ENCODE data around the gene GREB1. TPM values are rescaled to one million over a fixed set of nuclear protein-coding genes. Genes with fewer than 3 reads are reported as not detected.
A peak's percentile ranks its signal among the peaks of the same experiment; 100 is the strongest.

Gene GREB1
- total RNA-seq, 1 donor from 2014 or later: 143 TPM

GRCh38 chr2:11577101-11577883, 43.4 kb downstream of the GREB1 start:
- Mint-ChIP-seq H3K27me3 (ENCODE audit: low read depth) (no peaks in the 10 kb centered on the region), H3K36me3 (ENCODE audit: low read depth) (peaks cover 34% of the 10 kb centered on the region), H3K9me3 (no peaks in the 10 kb centered on the region), H3K4me3 (no peak overlapping the region), H3K27ac (ENCODE audit: unreplicated experiment) (no peak overlapping the region), H3K4me1 (peaks cover 34% of the 10 kb centered on the region)
- TF ChIP-seq CTCF (conservative IDR thresholded peaks at IDR 0.05): no peak
- no peak for DNase-seq (ENCODE audit: low read depth, low spot score)

- H3K27me3 Mint-ChIP-seq (ENCODE audit: low read depth): no peaks in the 10 kb centered on the region
- no peak overlapping the region for H3K4me3 Mint-ChIP-seq
- H3K9me3 Mint-ChIP-seq: no peaks in the 10 kb centered on the region
- peak overlapping the region; percentile 45 for H3K27ac Mint-ChIP-seq (ENCODE audit: unreplicated experiment)
- no peak for TF ChIP-seq CTCF (conservative IDR thresholded peaks at IDR 0.05)
- peaks cover 34% of the 10 kb centered on the region for H3K36me3 Mint-ChIP-seq (ENCODE audit: low read depth)
- no peak for DNase-seq (ENCODE audit: low read depth, low spot score)
- H3K4me1 Mint-ChIP-seq: peaks cover 40% of the 10 kb centered on the region
These were observed 44.5 kb downstream of the GREB1 start for GRCh38 chr2:11578081-11578948.

- Mint-ChIP-seq H3K9me3 (no peaks in the 10 kb centered on the region), H3K4me3 (no peak overlapping the region), H3K36me3 (ENCODE audit: low read depth) (peaks cover 31% of the 10 kb centered on the region), H3K27me3 (ENCODE audit: low read depth) (no peaks in the 10 kb centered on the region), H3K4me1 (peaks cover 38% of the 10 kb centered on the region), H3K27ac (ENCODE audit: unreplicated experiment) (no peak overlapping the region)
- TF ChIP-seq CTCF (conservative IDR thresholded peaks at IDR 0.05): no peak
- DNase-seq (ENCODE audit: low read depth, low spot score): no peak
These were observed 45.3 kb downstream of the GREB1 start for GRCh38 chr2:11578986-11579774.

GRCh38 chr2:11579867-11580659, 46.2 kb downstream of the GREB1 start:
- no peak for TF ChIP-seq CTCF (conservative IDR thresholded peaks at IDR 0.05)
- Mint-ChIP-seq H3K9me3 (no peaks in the 10 kb centered on the region), H3K4me3 (no peak overlapping the region), H3K27me3 (ENCODE audit: low read depth) (no peaks in the 10 kb centered on the region), H3K4me1 (peaks cover 35% of the 10 kb centered on the region), H3K27ac (ENCODE audit: unreplicated experiment) (peak overlapping the region; percentile 35), H3K36me3 (ENCODE audit: low read depth) (peaks cover 34% of the 10 kb centered on the region)
- DNase-seq (ENCODE audit: low read depth, low spot score): no peak

Data from neural crest cell (in vitro differentiated cells).